Skin epidermis (tissue), 12 donors: ENCODE measurements around the gene CC2D2A.
A peak's percentile ranks its signal among the peaks of the same experiment; 100 is the strongest.

ENCODE experiments used
- H3K27ac ChIP-seq, 21 experiments: fragments of 200-600 bp; sonication (generic) in 11 of 21; one replicate each; pipeline ENCODE4 v1.5.0; 2020; ENCODE audit warnings: mild to moderate bottlenecking in 3 of 21, inconsistent platforms in 2 of 21, moderate library complexity in 2 of 21
- H3K4me3 ChIP-seq, 7 experiments: fragments of 200-600 bp; sonication (generic) in 2 of 7; one replicate each; pipeline ENCODE4 v1.5.0; 2020; ENCODE audit warnings: inconsistent platforms in 2 of 7, mild to moderate bottlenecking in 2 of 7, moderate library complexity in 1 of 7

CC2D2A gene

GRCh38 chr4:15469402-15470127, at the start of gene CC2D2A:
TSS of gene CC2D2A (plus strand) at chr4:15469882. CDS start at chr4:15475933, 6,051 bp downstream.
- H3K27ac ChIP-seq, result peak within 1 kb of the TSS in 6 of 21 experiments; percentile 1 to 47 (median 27)

DNA sequence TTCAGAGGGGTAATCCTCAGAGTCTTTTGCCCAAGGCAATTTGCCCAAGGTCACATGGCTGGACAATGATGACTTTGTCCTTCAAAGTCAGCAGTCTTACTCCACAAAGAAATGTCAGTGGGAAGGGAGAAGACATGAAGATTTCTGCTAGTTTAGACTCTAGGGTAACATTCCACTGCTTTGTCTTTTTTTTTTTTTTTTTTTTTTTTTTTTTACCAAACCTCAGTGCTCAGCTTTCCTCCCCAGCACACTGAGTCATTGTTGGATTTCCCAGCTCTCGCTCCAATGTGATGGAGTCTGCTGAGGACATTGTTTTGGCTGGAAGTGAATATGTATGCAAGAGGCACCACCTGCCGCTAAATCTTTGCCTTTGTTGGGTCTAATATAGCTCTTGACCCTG, 49.0 kb upstream of the CC2D2A start:
- Histone ChIP-seq H3K4me3 (no peak overlapping the region), H3K27ac (peak overlapping the region in 1 of 21 experiments; percentile 36)

More at GRCh38 chr4:15469402-15470127, at the start of gene CC2D2A:
- H3K4me3 ChIP-seq, result peak within 1 kb of the TSS in 6 of 7 experiments; percentile 10 to 38 (median 17)

- Histone ChIP-seq H3K27ac (peak overlapping the region in 3 of 21 experiments; percentile 27 to 57 (median 54)), H3K4me3 (no peak overlapping the region)
Observed at GRCh38 chr4:15423285-15423711, 46.4 kb upstream of the CC2D2A start.

GRCh38 chr4:15425520-15425919, 44.2 kb upstream of the CC2D2A start:
- H3K4me3 ChIP-seq, result no peak overlapping the region

DNA sequence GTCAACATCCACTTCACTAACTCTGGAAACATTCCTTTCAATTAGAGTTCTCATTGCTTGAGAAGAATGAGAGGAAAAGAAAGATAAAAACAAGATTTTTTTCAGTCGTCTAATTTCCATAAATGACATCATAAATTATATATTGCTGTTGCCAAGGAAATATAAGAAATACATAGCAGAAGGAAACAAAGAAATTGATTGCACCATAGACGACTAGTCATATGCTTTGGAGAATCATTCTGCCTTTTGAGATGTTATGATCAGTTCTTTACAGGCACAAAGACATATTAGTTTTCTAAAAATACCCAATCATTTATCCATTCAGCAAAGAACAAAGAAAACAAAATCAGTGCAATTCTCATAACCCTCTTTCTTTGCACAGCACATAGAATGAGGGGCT, 42.5 kb upstream of the CC2D2A start:
- Histone ChIP-seq H3K27ac (peak overlapping the region in 6 of 21 experiments; percentile 5 to 70 (median 52)), H3K4me3 (no peak overlapping the region)

More at GRCh38 chr4:15425520-15425919, 44.2 kb upstream of the CC2D2A start:
- H3K27ac ChIP-seq, result peak overlapping the region in 2 of 21 experiments; percentile 26 to 54

- H3K27ac ChIP-seq, result peak within 1 kb of the TSS in 8 of 21 experiments; percentile 5 to 70 (median 47)
- H3K4me3 ChIP-seq, result no peak within 1 kb of the TSS
Observed at GRCh38 chr4:15427701-15428100, 42.0 kb upstream of the CC2D2A start, which contains the start of gene C1QTNF7. TSS of gene C1QTNF7 (plus strand) at chr4:15428033. CDS start at chr4:15435744, 7,711 bp downstream.

DNA sequence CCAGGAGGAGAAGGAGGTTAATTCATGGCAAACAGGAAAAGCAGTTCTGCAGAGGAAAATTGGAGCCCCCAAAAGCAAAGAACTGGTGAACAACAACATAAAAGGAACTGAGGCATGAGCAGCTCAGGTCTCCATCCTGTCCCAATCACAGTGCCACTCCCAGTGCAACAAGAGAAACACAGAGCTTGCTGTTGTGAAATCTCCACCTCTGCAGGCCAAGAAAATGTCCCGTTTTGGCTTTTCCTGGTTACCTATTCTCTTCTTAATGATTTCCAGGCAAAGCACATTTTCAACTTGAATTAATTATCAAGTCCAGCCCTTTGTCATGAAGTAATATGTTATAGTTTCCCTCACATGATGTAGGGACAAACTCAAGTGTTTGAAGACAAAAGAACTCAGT, 41.1 kb upstream of the CC2D2A start:
- Histone ChIP-seq H3K4me3 (no peak overlapping the region), H3K27ac (peak overlapping the region in 3 of 21 experiments; percentile 14 to 60 (median 44))

DNA sequence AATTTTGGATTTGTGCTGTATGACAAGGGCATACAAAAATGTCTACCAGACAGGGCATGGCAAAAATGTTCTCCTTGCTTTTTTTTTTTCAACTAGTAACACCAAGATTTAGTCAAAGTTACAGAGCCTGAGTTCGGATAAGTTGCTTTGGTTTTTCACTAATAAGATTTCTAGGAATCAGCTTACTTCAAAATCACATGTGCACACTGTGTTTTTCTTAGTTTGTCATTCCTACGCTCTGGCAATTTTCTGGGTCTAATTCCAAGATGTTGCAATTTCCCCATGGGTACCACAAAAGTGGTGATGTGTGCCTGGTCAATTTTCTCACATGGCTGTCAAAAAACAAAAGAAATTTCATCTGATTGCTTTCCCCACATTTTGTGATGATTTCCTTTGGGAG, 35.6 kb upstream of the CC2D2A start:
- Histone ChIP-seq H3K4me3 (no peak overlapping the region), H3K27ac (no peak overlapping the region)

GRCh38 chr4:15434676-15435075, 35.0 kb upstream of the CC2D2A start:
- Histone ChIP-seq H3K4me3 (no peak overlapping the region), H3K27ac (no peak overlapping the region)

- H3K27ac ChIP-seq, result no peak overlapping the region
- no peak overlapping the region for H3K4me3 ChIP-seq
Observed at GRCh38 chr4:15436513-15436912, 33.2 kb upstream of the CC2D2A start.

DNA sequence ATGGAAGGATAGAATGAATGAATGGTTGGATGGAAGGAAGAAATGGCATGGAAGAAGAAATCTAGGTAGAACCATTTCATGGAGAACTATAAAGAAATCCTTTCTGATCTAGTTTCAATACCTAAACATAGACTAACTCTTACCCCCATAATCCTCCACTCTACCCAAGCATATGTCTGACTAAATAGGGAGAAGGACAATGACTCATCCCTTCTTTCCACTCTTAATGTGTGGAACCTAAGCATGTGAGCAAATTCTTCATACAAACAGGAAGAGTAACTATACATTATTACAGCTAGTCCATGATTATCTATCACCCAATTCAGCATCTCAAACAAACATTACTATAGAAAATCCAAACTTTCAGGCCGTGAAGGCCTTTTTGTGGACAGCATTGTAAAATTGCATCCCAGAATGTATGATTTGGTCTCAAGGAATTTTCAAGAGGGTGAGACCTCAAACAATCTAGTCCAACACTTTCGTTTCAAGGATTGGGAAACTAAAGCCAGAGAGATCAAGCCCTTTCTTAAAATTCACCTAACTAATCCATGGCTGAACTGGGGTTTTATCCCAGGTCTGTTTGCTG, 30.6 kb upstream of the CC2D2A start:
- no peak overlapping the region for H3K4me3 ChIP-seq
- no peak overlapping the region for H3K27ac ChIP-seq

GRCh38 chr4:15443371-15444160, 26.1 kb upstream of the CC2D2A start:
- Histone ChIP-seq H3K27ac (no peak overlapping the region), H3K4me3 (no peak overlapping the region)

DNA sequence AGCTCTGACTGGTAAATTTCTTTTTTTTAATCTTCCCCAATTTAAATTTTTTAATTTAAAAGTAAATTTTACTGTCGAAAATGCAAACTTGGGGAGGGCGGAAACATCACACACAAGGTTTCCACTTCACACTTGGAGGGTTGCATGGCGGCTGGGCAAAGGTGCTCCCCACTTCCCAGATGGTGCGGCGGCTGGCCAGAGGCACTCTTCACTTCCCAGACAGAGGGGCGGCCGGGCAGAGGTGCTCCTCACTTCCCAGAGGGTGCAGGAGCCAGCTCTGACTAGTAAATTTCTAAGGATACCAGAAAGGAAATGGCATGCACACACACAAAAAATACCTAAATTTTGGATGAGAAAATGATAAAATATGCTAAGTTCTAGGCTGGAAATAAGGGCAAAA, 25.4 kb upstream of the CC2D2A start:
- H3K4me3 ChIP-seq, result no peak overlapping the region
- H3K27ac ChIP-seq, result peak overlapping the region in 3 of 21 experiments; percentile 9 to 38 (median 27)

DNA sequence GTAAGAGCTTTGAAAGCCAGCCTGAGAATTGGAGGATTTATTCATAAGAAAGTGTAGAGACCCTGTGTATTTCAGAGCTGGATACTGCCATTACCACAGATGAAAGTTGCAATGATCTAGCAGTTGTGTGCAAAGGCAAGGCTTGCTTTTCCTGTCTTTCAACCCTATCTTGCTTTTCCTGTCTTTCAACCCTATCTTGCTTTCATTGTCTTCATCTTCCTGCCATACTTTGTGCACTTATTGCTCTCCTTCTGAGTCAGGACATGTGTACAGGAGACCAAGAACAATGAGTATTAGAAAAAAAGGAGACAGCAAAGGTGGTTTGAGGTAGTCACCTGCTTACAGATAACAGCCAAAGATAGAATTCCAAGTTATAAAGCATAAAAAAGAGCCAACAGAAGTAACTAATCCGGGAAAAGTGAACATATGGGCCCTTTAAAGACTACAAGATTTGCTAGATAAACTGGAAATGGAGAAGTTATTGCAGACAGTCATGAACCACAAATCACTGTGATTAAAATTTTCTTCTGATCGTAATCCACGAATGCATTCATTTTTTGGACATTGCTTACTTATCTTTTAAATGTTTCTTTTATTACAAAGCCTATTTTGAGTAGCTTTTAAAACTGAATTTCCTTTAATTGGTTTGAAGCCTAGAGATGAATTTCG, 24.7 kb upstream of the CC2D2A start:
- H3K4me3 ChIP-seq, result no peak overlapping the region
- H3K27ac ChIP-seq, result peak overlapping the region in 3 of 21 experiments; percentile 9 to 38 (median 27)

- H3K4me3 ChIP-seq, result no peak overlapping the region
- H3K27ac ChIP-seq, result peak overlapping the region in 7 of 21 experiments; percentile 15 to 65 (median 45)
Observed at GRCh38 chr4:15451181-15451865, 18.4 kb upstream of the CC2D2A start.

DNA sequence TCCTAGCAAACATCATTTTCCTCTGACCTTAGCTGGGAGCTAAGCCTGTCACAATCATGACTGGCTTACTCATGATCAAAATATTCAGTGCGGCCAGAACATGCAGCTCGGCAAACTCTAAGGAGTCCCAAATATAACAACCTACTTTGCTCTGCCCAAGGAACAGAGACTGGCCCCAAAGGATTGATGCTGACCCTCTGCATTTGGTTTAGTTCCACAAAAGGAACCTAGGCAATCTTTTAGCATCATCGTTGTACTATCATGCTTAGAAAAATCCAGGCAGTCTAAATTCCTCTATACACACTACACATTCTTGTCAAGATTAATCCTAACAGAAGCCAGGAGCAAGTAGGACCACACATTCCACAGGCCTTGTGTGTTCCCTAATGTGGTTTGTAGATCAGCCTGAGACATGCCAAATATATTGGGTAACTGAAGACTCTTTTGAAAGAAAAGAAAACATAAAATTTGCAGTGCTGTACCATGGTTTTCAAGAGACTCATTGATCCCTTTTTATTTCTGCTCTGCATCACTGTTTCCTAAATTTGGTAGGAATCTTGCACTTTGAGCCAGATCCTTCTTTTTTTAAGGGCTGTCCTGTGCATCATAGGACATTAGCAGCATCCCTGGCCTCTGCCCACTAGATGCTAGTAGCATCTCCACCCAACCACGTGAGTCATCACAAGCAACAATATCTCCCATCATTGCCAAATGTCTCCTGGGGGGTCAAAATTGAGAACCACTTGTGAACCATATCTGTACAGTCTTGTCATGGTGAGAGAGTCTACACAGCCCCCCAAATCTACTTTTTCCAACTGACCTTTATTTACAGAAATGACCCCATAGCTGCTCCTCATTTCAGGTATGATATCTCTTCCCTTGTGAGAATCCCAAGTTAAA, 17.6 kb upstream of the CC2D2A start:
- H3K4me3 ChIP-seq, result no peak overlapping the region
- peak overlapping the region in 7 of 21 experiments; percentile 15 to 65 (median 45) for H3K27ac ChIP-seq

DNA sequence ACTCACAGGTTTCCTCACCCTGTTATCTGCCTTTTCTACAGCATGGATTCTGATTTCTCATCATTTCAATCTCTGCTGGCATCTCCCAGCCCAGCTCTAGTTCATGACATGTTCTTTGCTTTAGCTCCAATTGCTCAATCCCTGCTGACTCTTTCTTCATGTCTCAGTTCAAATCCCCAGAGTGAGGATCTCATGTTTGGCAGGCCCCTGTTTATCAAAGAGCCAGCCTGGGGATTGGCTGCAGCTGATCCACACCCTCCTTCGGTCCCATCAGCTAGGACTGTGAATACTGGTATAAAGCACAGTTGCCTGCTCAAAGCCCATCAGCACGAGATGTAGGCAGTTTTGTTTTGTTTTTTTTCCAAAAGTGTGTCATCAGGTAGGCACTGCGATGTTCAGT, 14.4 kb upstream of the CC2D2A start:
- H3K4me3 ChIP-seq, result no peak overlapping the region
- no peak overlapping the region for H3K27ac ChIP-seq
